Ovary (tissue), 3 donors: ENCODE results near the gene HOXA5.

Experiments used
- EP300 ChIP-seq: sonication (generic); formaldehyde crosslinking; IDR thresholded peaks from one replicate; pipeline ENCODE4 v1.6.1; 2017; ENCODE audit warnings: antibody characterized with exemption
- POLR2A ChIP-seq: fragments of 450-650 bp; IDR thresholded peaks from one replicate; pipeline ENCODE4 v1.6.1; 2017; ENCODE audit warnings: antibody characterized with exemption, mild to moderate bottlenecking, moderate library complexity
- TF ChIP-seq, protein P1 (sequence below), 3 donors: fragments of 450-650 bp in 2 of 3; fragments of 200-600 bp in 1 of 3; IDR thresholded peaks; one replicate each; pipeline versions ENCODE4 v1.5.1 to v1.8.0; 2016 to 2022; ENCODE audit warnings: antibody characterized with exemption in 3 of 3, mild to moderate bottlenecking in 1 of 3
- donor health status: DM: no; HTN: no; CAD: no.

DNA sequence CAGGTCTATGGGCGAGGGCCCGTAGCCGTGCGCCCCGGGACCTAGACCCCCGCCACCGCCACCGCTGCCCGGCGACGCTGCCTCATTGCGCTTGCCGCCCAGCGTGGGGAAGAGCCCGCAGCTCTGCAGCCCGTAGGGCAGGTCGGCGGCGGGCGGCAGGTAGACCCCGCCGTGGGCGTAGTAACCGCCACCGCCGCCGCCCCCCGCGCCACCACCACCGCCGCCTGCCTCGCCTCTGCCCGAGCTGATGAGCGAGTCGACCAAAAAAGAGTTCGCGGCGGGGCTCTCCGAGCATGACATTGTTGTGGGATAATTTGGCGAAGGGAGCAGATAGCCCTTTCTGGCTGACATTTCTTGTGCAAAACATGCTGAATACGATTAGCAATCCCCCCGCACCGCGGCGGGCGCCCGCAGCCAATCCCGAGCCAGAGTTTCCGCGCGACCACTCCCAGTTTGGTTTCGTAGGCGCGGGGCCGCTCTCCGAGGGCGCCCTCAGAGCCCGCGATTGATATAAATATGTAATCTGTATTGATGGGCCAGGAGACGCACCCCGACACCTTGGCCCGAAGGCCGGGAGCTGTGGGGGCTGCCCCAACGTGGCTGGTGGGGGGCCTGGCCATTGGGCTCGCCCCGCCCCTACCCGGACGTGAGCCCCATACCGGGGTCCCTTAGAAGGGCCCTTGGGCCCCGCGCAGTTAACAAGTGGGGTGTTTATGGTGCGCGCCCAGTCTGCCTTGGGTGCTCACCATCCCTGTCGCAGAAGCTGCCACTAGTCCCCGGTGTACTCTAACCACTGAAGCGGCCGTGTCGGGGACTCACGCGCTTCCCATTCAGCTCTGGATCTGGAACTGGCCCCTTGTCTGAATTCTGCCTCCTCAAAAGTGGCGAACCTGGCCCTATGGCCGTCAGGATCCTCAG lies 30.7 kb upstream of the HOXA5 start, which contains the start of gene HOXA10:
- no peak for TF ChIP-seq POLR2A
- TF ChIP-seq, protein P1, sequence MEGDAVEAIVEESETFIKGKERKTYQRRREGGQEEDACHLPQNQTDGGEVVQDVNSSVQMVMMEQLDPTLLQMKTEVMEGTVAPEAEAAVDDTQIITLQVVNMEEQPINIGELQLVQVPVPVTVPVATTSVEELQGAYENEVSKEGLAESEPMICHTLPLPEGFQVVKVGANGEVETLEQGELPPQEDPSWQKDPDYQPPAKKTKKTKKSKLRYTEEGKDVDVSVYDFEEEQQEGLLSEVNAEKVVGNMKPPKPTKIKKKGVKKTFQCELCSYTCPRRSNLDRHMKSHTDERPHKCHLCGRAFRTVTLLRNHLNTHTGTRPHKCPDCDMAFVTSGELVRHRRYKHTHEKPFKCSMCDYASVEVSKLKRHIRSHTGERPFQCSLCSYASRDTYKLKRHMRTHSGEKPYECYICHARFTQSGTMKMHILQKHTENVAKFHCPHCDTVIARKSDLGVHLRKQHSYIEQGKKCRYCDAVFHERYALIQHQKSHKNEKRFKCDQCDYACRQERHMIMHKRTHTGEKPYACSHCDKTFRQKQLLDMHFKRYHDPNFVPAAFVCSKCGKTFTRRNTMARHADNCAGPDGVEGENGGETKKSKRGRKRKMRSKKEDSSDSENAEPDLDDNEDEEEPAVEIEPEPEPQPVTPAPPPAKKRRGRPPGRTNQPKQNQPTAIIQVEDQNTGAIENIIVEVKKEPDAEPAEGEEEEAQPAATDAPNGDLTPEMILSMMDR (IDR thresholded peaks at IDR 0.05): no peak
- no peak for TF ChIP-seq EP300
